ENCODE measurements around the gene DRC7. TPM values are rescaled to one million over a fixed set of nuclear protein-coding genes. Genes with fewer than 3 reads are reported as not detected.

Gene DRC7
- total and polyA plus RNA-seq, 7 donors = not detected

DNA sequence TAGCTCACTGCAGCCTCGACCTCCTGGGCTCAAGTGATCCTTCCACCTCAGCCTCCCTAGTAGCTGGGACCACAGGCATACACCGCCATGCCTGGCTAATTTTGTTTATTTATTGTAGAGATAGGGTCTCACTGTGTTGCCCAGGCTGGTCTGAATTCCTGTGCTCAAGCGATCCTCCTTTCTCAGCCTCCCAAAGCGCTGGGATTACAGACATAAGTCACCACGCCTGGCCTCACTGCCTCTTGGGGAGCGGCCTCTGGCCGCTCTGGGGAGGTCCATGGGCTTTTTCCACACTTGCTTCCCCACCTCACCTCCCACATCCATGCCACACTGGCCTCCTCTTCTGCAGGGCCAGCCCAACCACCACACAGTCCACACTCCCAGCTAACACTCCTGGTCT lies 44.8 kb upstream of the DRC7 start:
- TF ChIP-seq POLR2A (IDR thresholded peaks at IDR 0.05) = no peak
- TF ChIP-seq, protein P1, sequence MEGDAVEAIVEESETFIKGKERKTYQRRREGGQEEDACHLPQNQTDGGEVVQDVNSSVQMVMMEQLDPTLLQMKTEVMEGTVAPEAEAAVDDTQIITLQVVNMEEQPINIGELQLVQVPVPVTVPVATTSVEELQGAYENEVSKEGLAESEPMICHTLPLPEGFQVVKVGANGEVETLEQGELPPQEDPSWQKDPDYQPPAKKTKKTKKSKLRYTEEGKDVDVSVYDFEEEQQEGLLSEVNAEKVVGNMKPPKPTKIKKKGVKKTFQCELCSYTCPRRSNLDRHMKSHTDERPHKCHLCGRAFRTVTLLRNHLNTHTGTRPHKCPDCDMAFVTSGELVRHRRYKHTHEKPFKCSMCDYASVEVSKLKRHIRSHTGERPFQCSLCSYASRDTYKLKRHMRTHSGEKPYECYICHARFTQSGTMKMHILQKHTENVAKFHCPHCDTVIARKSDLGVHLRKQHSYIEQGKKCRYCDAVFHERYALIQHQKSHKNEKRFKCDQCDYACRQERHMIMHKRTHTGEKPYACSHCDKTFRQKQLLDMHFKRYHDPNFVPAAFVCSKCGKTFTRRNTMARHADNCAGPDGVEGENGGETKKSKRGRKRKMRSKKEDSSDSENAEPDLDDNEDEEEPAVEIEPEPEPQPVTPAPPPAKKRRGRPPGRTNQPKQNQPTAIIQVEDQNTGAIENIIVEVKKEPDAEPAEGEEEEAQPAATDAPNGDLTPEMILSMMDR (IDR thresholded peaks at IDR 0.05) = no peak
- TF ChIP-seq EP300 (IDR thresholded peaks at IDR 0.05) = no peak
- no peak for TF ChIP-seq POLR2AphosphoS5 (IDR thresholded peaks at IDR 0.05)
- no peaks in the 10 kb centered on the region for H3K4me1 ChIP-seq
- intact Hi-C loops (cut with DNase I) = loop anchor here (2.0 to 5.0 kb wide), 2 partner anchors 59 to 73 kb away; no protein-coding TSS in a partner anchor
- H3K27ac ChIP-seq = no peak overlapping the region
- WGBS, 2 donors = 90 to 93% methylated on average over 7 of the region's 7 CpGs
- H3K4me3 ChIP-seq = no peak overlapping the region
- no peaks in the 10 kb centered on the region for H3K9me3 ChIP-seq
- no peaks in the 10 kb centered on the region for H3K36me3 ChIP-seq
- peaks cover 0 to 10% (median 0%) of the 10 kb centered on the region in 3 donors for H3K27me3 ChIP-seq
- no peak for DNase-seq

- intact Hi-C loops (cut with DNase I) = no loop called here
- H3K9me3 ChIP-seq = no peaks in the 10 kb centered on the region
- 87 to 91% methylated on average over 10 of the region's 10 CpGs for WGBS, 2 donors
- no peaks in the 10 kb centered on the region for H3K36me3 ChIP-seq
- TF ChIP-seq EP300 (IDR thresholded peaks at IDR 0.05) (no peak), POLR2AphosphoS5 (IDR thresholded peaks at IDR 0.05) (no peak), POLR2A (IDR thresholded peaks at IDR 0.05) (no peak)
- TF ChIP-seq, protein P1 (IDR thresholded peaks at IDR 0.05) = no peak
- H3K4me3 ChIP-seq = no peak overlapping the region
- no peak overlapping the region for H3K27ac ChIP-seq
- H3K27me3 ChIP-seq = peaks cover 0 to 10% (median 0%) of the 10 kb centered on the region in 3 donors
- no peaks in the 10 kb centered on the region for H3K4me1 ChIP-seq
- no peak for DNase-seq
Observed at GRCh38 chr16:57651344-57652333, 43.0 kb upstream of the DRC7 start.

- Histone ChIP-seq H3K36me3 (no peaks in the 10 kb centered on the region), H3K4me3 (no peak overlapping the region), H3K4me1 (no peaks in the 10 kb centered on the region), H3K27ac (no peak overlapping the region), H3K27me3 (peaks cover 0 to 10% (median 0%) of the 10 kb centered on the region in 3 donors), H3K9me3 (no peaks in the 10 kb centered on the region)
- WGBS, 2 donors = 92 to 94% methylated on average over 23 of the region's 23 CpGs
- no peak for DNase-seq
- intact Hi-C loops (cut with DNase I) = no loop called here
- TF ChIP-seq EP300 (IDR thresholded peaks at IDR 0.05) = no peak
- TF ChIP-seq, protein P1 (IDR thresholded peaks at IDR 0.05) = no peak
- TF ChIP-seq POLR2A (IDR thresholded peaks at IDR 0.05) = no peak
- TF ChIP-seq POLR2AphosphoS5 (IDR thresholded peaks at IDR 0.05) = no peak
Observed at GRCh38 chr16:57652695-57653471, 41.7 kb upstream of the DRC7 start.

DNA sequence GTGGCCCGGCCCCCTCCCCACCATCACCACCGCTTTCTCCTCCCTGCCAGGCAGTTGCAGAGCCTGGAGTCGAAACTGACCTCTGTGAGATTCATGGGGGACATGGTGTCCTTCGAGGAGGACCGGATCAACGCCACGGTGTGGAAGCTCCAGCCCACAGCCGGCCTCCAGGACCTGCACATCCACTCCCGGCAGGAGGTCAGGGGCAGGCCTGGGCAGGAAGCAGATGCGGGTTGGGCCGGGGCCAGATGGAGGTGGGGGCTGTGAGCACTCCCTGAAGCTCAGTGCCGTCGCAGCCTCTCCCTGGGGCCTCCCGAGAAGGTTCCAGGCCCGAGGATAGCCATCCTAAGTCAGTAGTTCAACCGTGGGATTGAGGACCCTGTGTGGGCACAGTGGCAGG lies 40.7 kb upstream of the DRC7 start:
- 58 to 81% methylated on average over 16 of the region's 16 CpGs for WGBS, 2 donors
- no peak overlapping the region for H3K27ac ChIP-seq
- no peaks in the 10 kb centered on the region for H3K9me3 ChIP-seq
- intact Hi-C loops (cut with DNase I) = no loop called here
- no peak for DNase-seq
- TF ChIP-seq POLR2A (IDR thresholded peaks at IDR 0.05) = no peak
- TF ChIP-seq POLR2AphosphoS5 (IDR thresholded peaks at IDR 0.05) = no peak
- TF ChIP-seq EP300 (IDR thresholded peaks at IDR 0.05) = no peak
- TF ChIP-seq, protein P1 (IDR thresholded peaks at IDR 0.05) = no peak
- peaks cover 0 to 5% (median 0%) of the 10 kb centered on the region in 3 donors for H3K27me3 ChIP-seq
- no peaks in the 10 kb centered on the region for H3K4me1 ChIP-seq
- no peaks in the 10 kb centered on the region for H3K36me3 ChIP-seq
- no peak overlapping the region for H3K4me3 ChIP-seq
